Measurements from ENCODE around the gene AK5.
A peak's percentile ranks its signal among the peaks of the same experiment; 100 is the strongest.

Gene AK5

DNA sequence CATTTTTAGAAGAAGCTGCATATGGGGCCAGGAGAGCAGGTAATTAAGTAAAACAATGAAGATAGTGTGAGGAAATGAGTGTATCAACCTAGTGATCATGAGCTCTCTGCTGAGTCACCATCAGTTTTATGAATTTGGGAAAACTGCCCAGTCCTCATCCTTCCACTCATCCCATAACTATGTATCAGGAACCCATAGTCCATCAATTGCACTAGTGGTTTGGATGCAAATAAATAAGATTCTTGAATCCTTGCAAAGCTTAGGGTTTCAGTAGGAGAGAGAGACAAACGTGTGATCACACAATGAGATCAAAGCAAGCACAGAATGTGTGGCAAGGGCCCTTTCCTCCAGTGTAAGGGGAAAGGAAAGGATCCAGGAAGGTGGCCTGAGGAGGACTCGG is 255.0 kb downstream of the AK5 start:
- TF ChIP-seq ISL1 (CRISPR knock-in tag; IDR thresholded peaks at IDR 0.05): peak; percentile 50
- no peak for TF ChIP-seq CSDC2 (CRISPR knock-in tag; IDR thresholded peaks at IDR 0.05)
- TF ChIP-seq TCF4 (CRISPR knock-in tag; IDR thresholded peaks at IDR 0.05; ENCODE audit: borderline replicate concordance): no peak
- TF ChIP-seq SNAI2 (CRISPR knock-in tag; IDR thresholded peaks at IDR 0.05): no peak
- no peak for TF ChIP-seq ESRRG (CRISPR knock-in tag; IDR thresholded peaks at IDR 0.05)
- TF ChIP-seq, protein P1, sequence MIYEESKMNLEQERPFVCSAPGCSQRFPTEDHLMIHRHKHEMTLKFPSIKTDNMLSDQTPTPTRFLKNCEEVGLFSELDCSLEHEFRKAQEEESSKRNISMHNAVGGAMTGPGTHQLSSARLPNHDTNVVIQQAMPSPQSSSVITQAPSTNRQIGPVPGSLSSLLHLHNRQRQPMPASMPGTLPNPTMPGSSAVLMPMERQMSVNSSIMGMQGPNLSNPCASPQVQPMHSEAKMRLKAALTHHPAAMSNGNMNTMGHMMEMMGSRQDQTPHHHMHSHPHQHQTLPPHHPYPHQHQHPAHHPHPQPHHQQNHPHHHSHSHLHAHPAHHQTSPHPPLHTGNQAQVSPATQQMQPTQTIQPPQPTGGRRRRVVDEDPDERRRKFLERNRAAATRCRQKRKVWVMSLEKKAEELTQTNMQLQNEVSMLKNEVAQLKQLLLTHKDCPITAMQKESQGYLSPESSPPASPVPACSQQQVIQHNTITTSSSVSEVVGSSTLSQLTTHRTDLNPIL (CRISPR knock-in tag; IDR thresholded peaks at IDR 0.05; ENCODE audit: low read depth): no peak
- no peak for TF ChIP-seq ZFP3 (CRISPR knock-in tag; IDR thresholded peaks at IDR 0.05)
- no peak for TF ChIP-seq RARB (CRISPR knock-in tag; IDR thresholded peaks at IDR 0.05)
- TF ChIP-seq ZC3H10 (CRISPR knock-in tag; IDR thresholded peaks at IDR 0.05): no peak
- no peak for TF ChIP-seq PATZ1 (CRISPR knock-in tag; IDR thresholded peaks at IDR 0.05; ENCODE audit: borderline replicate concordance)
- no peak for TF ChIP-seq ZNF8 (CRISPR knock-in tag; IDR thresholded peaks at IDR 0.05)
- TF ChIP-seq OSR1 (CRISPR knock-in tag; IDR thresholded peaks at IDR 0.05): no peak
- no peak for TF ChIP-seq ZNF70 (CRISPR knock-in tag; IDR thresholded peaks at IDR 0.05)
- TF ChIP-seq ZNF565 (CRISPR knock-in tag; conservative IDR thresholded peaks at IDR 0.05; ENCODE audit: low read depth): no peak
- no peak for TF ChIP-seq ZFP30 (CRISPR knock-in tag; IDR thresholded peaks at IDR 0.05)
- no peak for TF ChIP-seq PPARA (CRISPR knock-in tag; IDR thresholded peaks at IDR 0.05; ENCODE audit: borderline replicate concordance)
- TF ChIP-seq TOX (CRISPR knock-in tag; IDR thresholded peaks at IDR 0.05; ENCODE audit: borderline replicate concordance): 0 out of 2 replicates have a peak, but pooled peaks have one; percentile 46
- no peak for TF ChIP-seq ARNTL (CRISPR knock-in tag; IDR thresholded peaks at IDR 0.05; ENCODE audit: borderline replicate concordance, low read depth)
- TF ChIP-seq GLIS3 (CRISPR knock-in tag; IDR thresholded peaks at IDR 0.05): no peak
- TF ChIP-seq BACH2 (CRISPR knock-in tag; IDR thresholded peaks at IDR 0.05; ENCODE audit: borderline replicate concordance): no peak
- TF ChIP-seq, protein P2, sequence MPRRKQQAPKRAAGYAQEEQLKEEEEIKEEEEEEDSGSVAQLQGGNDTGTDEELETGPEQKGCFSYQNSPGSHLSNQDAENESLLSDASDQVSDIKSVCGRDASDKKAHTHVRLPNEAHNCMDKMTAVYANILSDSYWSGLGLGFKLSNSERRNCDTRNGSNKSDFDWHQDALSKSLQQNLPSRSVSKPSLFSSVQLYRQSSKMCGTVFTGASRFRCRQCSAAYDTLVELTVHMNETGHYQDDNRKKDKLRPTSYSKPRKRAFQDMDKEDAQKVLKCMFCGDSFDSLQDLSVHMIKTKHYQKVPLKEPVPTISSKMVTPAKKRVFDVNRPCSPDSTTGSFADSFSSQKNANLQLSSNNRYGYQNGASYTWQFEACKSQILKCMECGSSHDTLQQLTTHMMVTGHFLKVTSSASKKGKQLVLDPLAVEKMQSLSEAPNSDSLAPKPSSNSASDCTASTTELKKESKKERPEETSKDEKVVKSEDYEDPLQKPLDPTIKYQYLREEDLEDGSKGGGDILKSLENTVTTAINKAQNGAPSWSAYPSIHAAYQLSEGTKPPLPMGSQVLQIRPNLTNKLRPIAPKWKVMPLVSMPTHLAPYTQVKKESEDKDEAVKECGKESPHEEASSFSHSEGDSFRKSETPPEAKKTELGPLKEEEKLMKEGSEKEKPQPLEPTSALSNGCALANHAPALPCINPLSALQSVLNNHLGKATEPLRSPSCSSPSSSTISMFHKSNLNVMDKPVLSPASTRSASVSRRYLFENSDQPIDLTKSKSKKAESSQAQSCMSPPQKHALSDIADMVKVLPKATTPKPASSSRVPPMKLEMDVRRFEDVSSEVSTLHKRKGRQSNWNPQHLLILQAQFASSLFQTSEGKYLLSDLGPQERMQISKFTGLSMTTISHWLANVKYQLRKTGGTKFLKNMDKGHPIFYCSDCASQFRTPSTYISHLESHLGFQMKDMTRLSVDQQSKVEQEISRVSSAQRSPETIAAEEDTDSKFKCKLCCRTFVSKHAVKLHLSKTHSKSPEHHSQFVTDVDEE (CRISPR knock-in tag; IDR thresholded peaks at IDR 0.05): no peak
- no peak for TF ChIP-seq CSRNP3 (CRISPR knock-in tag; IDR thresholded peaks at IDR 0.05)
- TF ChIP-seq POU6F1 (CRISPR knock-in tag; IDR thresholded peaks at IDR 0.05; ENCODE audit: borderline replicate concordance, low read depth): 0 out of 2 replicates have a peak, but pooled peaks have one; percentile 13
- ATAC-seq: peak; percentile 58

- ATAC-seq: peak; percentile 82
- TF ChIP-seq CSRNP3 (CRISPR knock-in tag; IDR thresholded peaks at IDR 0.05) (no peak), POU6F1 (CRISPR knock-in tag; IDR thresholded peaks at IDR 0.05; ENCODE audit: borderline replicate concordance, low read depth) (no peak), TOX (CRISPR knock-in tag; IDR thresholded peaks at IDR 0.05; ENCODE audit: borderline replicate concordance) (no peak), GLIS3 (CRISPR knock-in tag; IDR thresholded peaks at IDR 0.05) (no peak), CSDC2 (CRISPR knock-in tag; IDR thresholded peaks at IDR 0.05) (0 out of 2 replicates have a peak, but pooled peaks have one; percentile 61), SNAI2 (CRISPR knock-in tag; IDR thresholded peaks at IDR 0.05) (no peak), ZFP3 (CRISPR knock-in tag; IDR thresholded peaks at IDR 0.05) (peak; percentile 10; the same call in 1 of the 2 replicates), ISL1 (CRISPR knock-in tag; IDR thresholded peaks at IDR 0.05) (peak; percentile 22; the same call in 1 of the 2 replicates)
- TF ChIP-seq, protein P2 (CRISPR knock-in tag; IDR thresholded peaks at IDR 0.05): peak; percentile 14; the same call in 1 of the 2 replicates
These were observed 257.2 kb downstream of the AK5 start for GRCh38 chr1:77538956-77539518.

Data from SK-N-SH treated with all-trans-retinoic acid at 6 μM for 48 hours (cell line).